H1 (cell line): ENCODE measurements around the gene GIPC1. TPM values are rescaled to one million over a fixed set of nuclear protein-coding genes. Genes with fewer than 3 reads are reported as not detected.

ENCODE experiments used
- CTCF ChIA-PET: fragments of 300-600 bp; sonication (Branson Sonifier 250); formaldehyde crosslinking; loops from one replicate; lab custom pipeline; 2021; ENCODE audit not compliant: partially characterized antibody; lab: Charles Lee
- POLR2A ChIA-PET: fragments of 300-600 bp; sonication (Branson Sonifier 250); formaldehyde crosslinking; loops from one replicate; lab custom pipeline; 2021; ENCODE audit warnings: inconsistent platforms; ENCODE audit not compliant: partially characterized antibody; lab: Charles Lee
- DNase-seq, 2 experiments: peaks; one replicate each; pipeline versions ENCODE4 v3.0.0 to v3.0.0-alpha.2; 2010 to 2022; ENCODE audit warnings: low spot score in 2 of 2, low read depth in 1 of 2, mixed read lengths in 1 of 2
- FAIRE-seq: peaks from 2 replicates; lab custom pipeline; 2011; peaks lifted over from hg19 to GRCh38; lab: Jason Lieb, UNC
- H2AFZ ChIP-seq: 2 replicates; pipeline ENCODE4 v1.8.1; 2012; ENCODE audit warnings: low read length, inconsistent platforms
- H2AK5ac ChIP-seq: 2 replicates; pipeline ENCODE4 v1.6.1; 2013; ENCODE audit warnings: low read depth, low read length
- H2BK120ac ChIP-seq: replicated peaks from 2 replicates; pipeline ENCODE3; 2013; ENCODE audit warnings: low read depth, low read length, inconsistent platforms
- H2BK12ac ChIP-seq: 2 replicates; pipeline ENCODE4 v1.6.1; 2013; ENCODE audit warnings: low read depth, low read length
- H2BK15ac ChIP-seq: 2 replicates; pipeline ENCODE4 v1.6.1; 2013; ENCODE audit warnings: low read length
- H2BK20ac ChIP-seq: 2 replicates; pipeline ENCODE4 v1.6.1; 2013; ENCODE audit warnings: low read length
- H2BK5ac ChIP-seq: 2 replicates; pipeline ENCODE4 v1.6.1; 2013; ENCODE audit warnings: low read depth, low read length
- H3K14ac ChIP-seq: 2 replicates; pipeline ENCODE4 v1.6.1; 2013; ENCODE audit warnings: inconsistent platforms; ENCODE audit not compliant: insufficient read length
- H3K18ac ChIP-seq: 2 replicates; pipeline ENCODE4 v1.6.1; 2013; ENCODE audit warnings: low read length; ENCODE audit errors: extremely low read depth
- H3K23ac ChIP-seq: 2 replicates; pipeline ENCODE4 v1.6.1; 2013; ENCODE audit warnings: inconsistent platforms; ENCODE audit not compliant: insufficient read length
- H3K23me2 ChIP-seq: 2 replicates; pipeline ENCODE4 v1.6.1; 2013; ENCODE audit warnings: low read depth, low read length
- H3K27ac ChIP-seq: 2 replicates; pipeline ENCODE4 v1.6.1; 2011; ENCODE audit warnings: low read depth, low read length, inconsistent platforms
- H3K27me3 ChIP-seq, 4 experiments: replicated peaks in 1 of 4; 1 replicate in 1 of 4; 2 replicates in 3 of 4; pipeline versions ENCODE4 v1.6.1 to v1.8.1; 2011 to 2013; ENCODE audit warnings: low read length in 3 of 4, mild to moderate bottlenecking in 3 of 4, inconsistent platforms in 2 of 4, mixed read lengths in 2 of 4, moderate library complexity in 1 of 4; ENCODE audit not compliant: control insufficient read depth in 3 of 4, insufficient read depth in 3 of 4; ENCODE audit errors: extremely low read depth in 1 of 4
- H3K36me3 ChIP-seq, 4 experiments: 2 replicates each; pipeline versions ENCODE4 v1.6.1 to v1.8.1; 2011 to 2013; ENCODE audit warnings: mild to moderate bottlenecking in 4 of 4, low read length in 3 of 4, moderate library complexity in 2 of 4, control low read depth in 1 of 4, inconsistent platforms in 1 of 4; ENCODE audit not compliant: insufficient read depth in 4 of 4, control insufficient read depth in 2 of 4
- H3K4ac ChIP-seq: replicated peaks from 2 replicates; pipeline ENCODE3; 2013; ENCODE audit warnings: low read length, low read depth, mixed read lengths, inconsistent platforms; ENCODE audit not compliant: insufficient read length
- H3K4me1 ChIP-seq, 4 experiments: replicated peaks in 1 of 4; 1 replicate in 1 of 4; 2 replicates in 3 of 4; pipeline versions ENCODE4 v1.6.1 to v1.8.1; 2011 to 2013; ENCODE audit warnings: low read length in 3 of 4, inconsistent platforms in 2 of 4, mixed read lengths in 1 of 4; ENCODE audit not compliant: insufficient read depth in 4 of 4, control insufficient read depth in 3 of 4
- H3K4me2 ChIP-seq, 2 experiments: 2 replicates each; pipeline versions ENCODE4 v1.6.1 to v1.8.1; 2011 to 2013; ENCODE audit warnings: low read depth in 2 of 2, low read length in 2 of 2, control low read depth in 1 of 2, inconsistent platforms in 1 of 2, mild to moderate bottlenecking in 1 of 2; ENCODE audit not compliant: insufficient read depth in 1 of 2
- H3K4me3 ChIP-seq, 4 experiments: fragments of 200-600, 300-600 bp in 1 of 4; sonication (generic), shearing (Covaris generic), sonication (Bioruptor Twin) in 1 of 4; 2 replicates each; pipeline versions ENCODE4 v1.5.1 to v1.8.1; 2011 to 2016; ENCODE audit warnings: low read length in 4 of 4, low read depth in 3 of 4, control low read depth in 2 of 4, inconsistent platforms in 2 of 4, mild to moderate bottlenecking in 2 of 4, mixed read lengths in 1 of 4, moderate library complexity in 1 of 4; ENCODE audit not compliant: insufficient read depth in 2 of 4; ENCODE audit errors: extremely low read depth in 1 of 4
- H3K56ac ChIP-seq: replicated peaks from 2 replicates; pipeline ENCODE3; 2013; ENCODE audit warnings: low read depth, mild to moderate bottlenecking, mixed read lengths, low read length, inconsistent platforms; ENCODE audit not compliant: insufficient read length
- H3K79me1 ChIP-seq: 2 replicates; pipeline ENCODE4 v1.6.1; 2013; ENCODE audit warnings: low read depth, low read length, control low read depth
- H3K79me2 ChIP-seq, 2 experiments: 2 replicates each; pipeline versions ENCODE4 v1.6.1 to v1.8.1; 2012 to 2013; ENCODE audit warnings: low read length in 2 of 2, mild to moderate bottlenecking in 2 of 2, inconsistent platforms in 1 of 2; ENCODE audit not compliant: insufficient read depth in 2 of 2, control insufficient read depth in 1 of 2
- H3K9ac ChIP-seq, 4 experiments: replicated peaks in 1 of 4; 1 replicate in 1 of 4; 2 replicates in 3 of 4; pipeline versions ENCODE4 v1.6.1 to v1.8.1; 2011 to 2013; ENCODE audit warnings: low read depth in 3 of 4, low read length in 3 of 4, control low read depth in 2 of 4, mild to moderate bottlenecking in 2 of 4, moderate library complexity in 2 of 4, inconsistent platforms in 1 of 4; ENCODE audit errors: extremely low read depth in 1 of 4
- H3K9me3 ChIP-seq, 2 experiments: 2 replicates each; pipeline versions ENCODE4 v1.6.1 to v1.8.1; 2012 to 2013; ENCODE audit warnings: mild to moderate bottlenecking in 2 of 2, moderate library complexity in 2 of 2, control low read depth in 1 of 2, inconsistent platforms in 1 of 2, low read depth in 1 of 2, low read length in 1 of 2, mixed read lengths in 1 of 2; ENCODE audit not compliant: insufficient read depth in 2 of 2
- H4K20me1 ChIP-seq, 2 experiments: replicated peaks in 1 of 2; 2 replicates each; pipeline versions ENCODE3 to v1.8.1; 2011 to 2013; ENCODE audit warnings: inconsistent platforms in 2 of 2, low read length in 2 of 2, mild to moderate bottlenecking in 1 of 2; ENCODE audit not compliant: insufficient read depth in 2 of 2, control insufficient read depth in 1 of 2
- H4K5ac ChIP-seq: 2 replicates; pipeline ENCODE4 v1.6.1; 2013; ENCODE audit warnings: low read length, low read depth, mixed read lengths, inconsistent platforms; ENCODE audit not compliant: insufficient read length
- H4K8ac ChIP-seq: 2 replicates; pipeline ENCODE4 v1.8.0; 2013; ENCODE audit warnings: mild to moderate bottlenecking, moderate library complexity, low read length, inconsistent platforms; ENCODE audit not compliant: insufficient read depth; ENCODE audit errors: extremely low read depth
- H4K91ac ChIP-seq: replicated peaks from 2 replicates; pipeline ENCODE3; 2013; ENCODE audit warnings: low read length, mixed read lengths, inconsistent platforms; ENCODE audit not compliant: insufficient read length
- FOSL1 ChIP-seq: IDR thresholded peaks from 2 replicates; pipeline ENCODE4 v1.6.1; 2011; ENCODE audit warnings: mild to moderate bottlenecking, low read depth, low read length, moderate library complexity; ENCODE audit not compliant: insufficient read depth
- SIX5 ChIP-seq: IDR thresholded peaks from 2 replicates; pipeline ENCODE4 v1.6.1; 2011; ENCODE audit warnings: mild to moderate bottlenecking, low read depth, low read length
- WGBS, 2 experiments: shearing (Covaris generic) in 1 of 2; methylation state at CpG; one replicate each; pipeline versions ENCODE4 v1.1.6 to v1.1.7; 2013 to 2015; ENCODE audit warnings: low lambda C conversion rate in 2 of 2, mixed read lengths in 2 of 2, inconsistent platforms in 1 of 2, low coverage in 1 of 2, missing lambda C conversion rate in 1 of 2; ENCODE audit not compliant: insufficient replicate concordance in 2 of 2, insufficient coverage in 1 of 2, insufficient read length in 1 of 2; ENCODE audit errors: extremely low coverage in 1 of 2, missing lambda C conversion rate in 1 of 2; 5-methylcytosine and 5-hydroxymethylcytosine counted together
- polyA plus RNA-seq, 7 experiments: library from polyadenylated mRNA; depleted of rRNA in 3 of 7; stranded (reverse) in 5 of 7; unstranded in 2 of 7; fragments of >200 nt in 5 of 7; fragments of 200-250 nt in 2 of 7; gene quantifications; 1 replicate in 5 of 7; 2 replicates in 1 of 7; 4 replicates in 1 of 7; pipeline versions ENCODE4 v1.2.1 to v1.2.3, GENCODE V29; 2011 to 2013; ENCODE audit warnings: missing spikeins in 2 of 7, mixed read lengths in 2 of 7
- total RNA-seq: library from RNA; stranded (reverse); fragmentation: NEBNext Ultra II Directional; extraction: Animal tissue kit (Norgen Biotek cat#: 25700); gene quantifications from 2 replicates; pipeline ENCODE4 v1.2.1, GENCODE V29; 2021

Gene GIPC1
- total and polyA plus RNA-seq, 2 of the 8 experiments (the other 6 are each of a cell fraction or from before 2014, with no cell fraction given) = 65.6 to 72.0 TPM

GRCh38 chr19:14497228-14497921, 1.4 kb upstream of the GIPC1 start:
- Histone ChIP-seq H3K36me3 (no peaks in the 10 kb centered on the region), H3K79me1 (peaks cover 3% of the 10 kb centered on the region), H4K5ac (no peak overlapping the region), H3K56ac (no peak overlapping the region), H3K4me3 (no peak overlapping the region), H2BK20ac (peak overlapping the region; percentile 80), H2AK5ac (peak overlapping the region; percentile 82), H3K23ac (no peak overlapping the region), H3K4me2 (peak overlapping the region in 1 of 2 experiments; percentile 21; a peak in 1 of 4 replicates), H3K27ac (no peak overlapping the region), H2BK5ac (no peak overlapping the region), H4K91ac (peak overlapping the region; percentile 86), H3K9me3 (no peaks in the 10 kb centered on the region), H3K9ac (peak overlapping the region in 1 of 4 experiments; percentile 40; a peak in 1 of 7 replicates), H3K4ac (no peak overlapping the region), H3K79me2 (peaks cover 0 to 11% of the 10 kb centered on the region in 2 experiments; a peak in 2 of 4 replicates), H3K14ac (no peak overlapping the region), H4K20me1 (peaks cover 0 to 8% of the 10 kb centered on the region in 2 experiments), H3K27me3 (no peaks in the 10 kb centered on the region), H2BK120ac (no peak overlapping the region), H3K4me1 (peaks cover 0 to 13% (median 6%) of the 10 kb centered on the region in 4 experiments; a peak in 6 of 7 replicates), H2BK12ac (peak overlapping the region; percentile 2), H3K18ac (no peak overlapping the region), H4K8ac (peak overlapping the region; percentile 19; the same call in 1 of the 2 replicates), H2AFZ (peak overlapping the region; percentile 36; the same call in 1 of the 2 replicates), H3K23me2 (peaks cover 7% of the 10 kb centered on the region; the same call in 1 of the 2 replicates), H2BK15ac (peak overlapping the region; percentile 88; the same call in 1 of the 2 replicates)
- POLR2A ChIA-PET = interaction anchor here (0.6 to 6.0 kb wide), 9 partner anchors 9 to 969 kb away, joined by 3 to 45 read pairs (median 4); partner anchors contain the start of genes DNAJB1 and PTGER1
- CTCF ChIA-PET = interaction anchor here (1.1 to 3.8 kb wide), 5 partner anchors 9 to 59 kb away, joined by 3 to 24 read pairs (median 7); no protein-coding TSS in a partner anchor
- FAIRE-seq (no peak), DNase-seq (no peak)
- 78% methylated on average over 4 of the region's 6 CpGs; no CpG with 5 or more reads in 1 of the 2 experiments for WGBS, 2 experiments
- TF ChIP-seq FOSL1 (no peak), SIX5 (peak; percentile 25; the same call in 1 of the 2 replicates)
